NCI-H2029 (cell line): ENCODE data around the gene MYH16.
"Not testable (repeated sequence)": the region's sequence is repeated elsewhere in the genome, so short reads cannot be mapped to it uniquely, and the experiment has no call there.

ENCODE experiments used
- DNase-seq: peaks from one replicate; lab custom pipeline; 2025; lab: John Stamatoyannopoulos, UW

The MYH16 gene

GRCh38 chr7:99272476-99273045 lies at the start of gene MYH16:
MYH16 (plus strand) TSS chr7:99272839.
- DNase-seq = no peak

GRCh38 chr7:99224263-99224898 lies 48.3 kb upstream of the MYH16 start:
- DNase-seq = peak; percentile 39

- no peak for DNase-seq
Measured at GRCh38 chr7:99224899-99225265, 47.8 kb upstream of the MYH16 start.

DNA sequence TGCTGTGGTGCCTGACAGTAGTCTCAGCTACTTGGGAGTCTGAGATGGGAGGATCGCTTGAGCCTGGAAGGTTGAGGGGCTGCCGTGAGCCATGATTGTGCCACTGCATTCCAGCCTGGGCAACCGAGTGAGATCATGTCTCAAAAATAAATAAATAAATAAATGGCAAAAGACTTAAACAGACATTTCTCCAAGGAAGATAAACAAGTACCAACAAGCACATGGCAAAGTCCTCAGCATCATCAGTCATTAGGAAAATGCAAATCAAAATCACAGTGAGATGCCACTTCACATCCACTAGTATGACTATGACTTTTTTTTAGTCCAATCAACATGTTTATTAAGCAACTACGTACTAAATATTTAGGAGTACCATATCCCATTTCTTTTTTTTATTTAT lies 43.4 kb upstream of the MYH16 start:
- DNase-seq = no peak

GRCh38 chr7:99232082-99232770 lies 40.4 kb upstream of the MYH16 start:
- DNase-seq = no peak

GRCh38 chr7:99232955-99233354 lies 39.7 kb upstream of the MYH16 start:
- not testable (repeated sequence) for DNase-seq

GRCh38 chr7:99234185-99234584 lies 38.5 kb upstream of the MYH16 start:
- no peak for DNase-seq

DNA sequence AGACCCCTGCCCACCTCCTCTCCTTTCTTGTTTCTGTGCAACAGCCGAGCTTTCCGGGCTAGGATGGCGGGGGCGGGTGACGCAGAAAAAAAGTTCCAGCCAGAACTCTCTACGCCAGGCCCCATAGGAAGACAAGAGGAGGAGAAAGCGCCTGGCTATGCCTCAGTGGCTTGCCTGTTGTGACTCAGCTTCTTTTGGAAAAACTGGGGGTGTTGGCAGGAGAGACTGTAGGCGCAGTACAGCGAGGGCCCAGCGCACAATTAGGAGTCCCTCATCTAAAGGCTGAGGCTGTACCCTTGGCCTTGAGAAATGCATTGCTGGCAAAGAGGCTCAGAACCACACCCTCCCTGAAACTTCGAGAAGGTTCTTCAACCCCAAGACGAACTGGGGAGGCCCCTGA lies 36.7 kb upstream of the MYH16 start:
- DNase-seq = no peak

DNA sequence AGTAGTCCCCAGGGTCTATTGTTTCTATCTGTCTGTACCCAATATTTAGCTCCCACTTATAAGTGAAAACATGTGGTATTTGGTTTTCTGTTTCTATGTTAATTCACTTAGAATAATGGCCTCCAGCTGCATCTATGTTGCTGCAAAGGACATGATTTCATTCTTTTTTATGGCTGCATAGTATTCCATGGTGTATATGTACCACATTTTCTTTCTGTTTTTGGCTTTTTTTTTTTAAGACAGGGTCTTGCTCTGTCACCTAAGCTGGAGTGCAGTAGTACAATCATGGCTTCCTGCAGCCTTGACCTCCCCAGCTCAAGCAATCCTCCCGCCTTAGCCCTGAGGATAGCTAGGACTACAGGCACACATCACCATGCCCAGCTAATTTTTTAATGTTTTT lies 34.8 kb upstream of the MYH16 start:
- DNase-seq = not testable (repeated sequence)

DNA sequence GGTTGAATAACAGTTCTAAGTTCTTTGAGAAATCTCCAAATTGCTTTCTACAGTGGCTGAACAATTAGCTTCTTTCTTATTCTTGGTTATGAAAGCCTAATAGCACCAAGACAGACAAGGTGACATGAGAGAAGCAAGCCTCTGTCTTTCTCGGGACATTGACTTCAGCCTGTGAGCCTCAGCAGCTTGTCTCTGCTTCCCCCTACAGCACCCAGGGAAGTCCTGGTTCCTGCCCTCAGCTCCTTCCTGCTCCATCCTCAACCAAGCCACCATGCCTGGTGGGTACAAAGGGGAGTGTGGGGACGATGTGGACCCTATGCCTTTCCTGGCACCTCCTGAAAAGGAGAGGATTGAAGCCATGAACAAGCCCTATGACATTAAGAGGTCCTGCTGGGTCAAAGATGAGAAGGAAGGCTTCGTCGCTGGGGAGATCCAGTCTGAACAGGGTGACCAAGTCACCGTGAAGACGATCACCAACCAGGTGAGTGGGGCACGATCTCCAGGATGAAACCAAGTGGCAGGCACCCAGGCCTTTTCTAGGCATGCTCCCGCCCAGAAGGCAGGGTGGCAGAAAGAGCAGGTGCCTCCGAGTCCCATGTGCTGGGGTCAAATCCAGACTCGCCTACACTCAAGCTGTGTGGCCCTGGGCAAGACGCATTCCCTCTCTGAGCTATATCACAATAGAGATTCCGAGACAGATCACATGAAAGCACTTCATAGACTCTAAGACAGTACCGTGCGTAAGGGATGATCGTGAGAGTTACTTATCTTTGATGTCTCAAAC lies 33.9 kb upstream of the MYH16 start:
- DNase-seq = no peak

GRCh38 chr7:99242682-99243081 lies 30.0 kb upstream of the MYH16 start:
- DNase-seq = no peak

DNA sequence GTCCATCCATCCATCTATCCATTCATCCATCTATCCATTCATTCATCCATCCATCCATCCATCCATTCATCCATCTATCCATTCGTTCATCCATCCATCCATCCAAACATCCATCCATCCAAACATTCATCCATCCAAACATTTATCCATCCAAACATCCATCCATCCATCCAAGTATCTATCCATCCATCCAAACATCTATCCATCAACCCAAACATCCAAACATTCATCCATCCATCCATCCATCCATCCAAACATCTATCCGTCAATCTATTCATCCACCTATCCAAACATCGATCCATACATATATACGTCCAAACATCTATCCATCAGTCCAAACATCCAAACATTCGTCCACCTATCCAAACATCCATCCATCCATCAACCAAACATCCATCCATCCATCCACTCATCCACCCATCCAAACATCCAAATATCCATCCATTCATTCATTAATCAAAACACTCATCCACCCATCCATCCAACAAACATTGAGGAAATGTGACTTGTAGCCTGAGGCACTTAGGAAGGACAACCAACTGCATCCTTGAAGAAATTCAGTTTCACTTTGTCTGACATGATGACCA lies 28.8 kb upstream of the MYH16 start:
- DNase-seq = no peak

GRCh38 chr7:99244939-99245338 lies 27.7 kb upstream of the MYH16 start:
- DNase-seq = no peak

GRCh38 chr7:99248391-99249095 lies 24.1 kb upstream of the MYH16 start:
- DNase-seq = no peak

- no peak for DNase-seq
Measured at GRCh38 chr7:99249985-99250575, 22.6 kb upstream of the MYH16 start.

DNA sequence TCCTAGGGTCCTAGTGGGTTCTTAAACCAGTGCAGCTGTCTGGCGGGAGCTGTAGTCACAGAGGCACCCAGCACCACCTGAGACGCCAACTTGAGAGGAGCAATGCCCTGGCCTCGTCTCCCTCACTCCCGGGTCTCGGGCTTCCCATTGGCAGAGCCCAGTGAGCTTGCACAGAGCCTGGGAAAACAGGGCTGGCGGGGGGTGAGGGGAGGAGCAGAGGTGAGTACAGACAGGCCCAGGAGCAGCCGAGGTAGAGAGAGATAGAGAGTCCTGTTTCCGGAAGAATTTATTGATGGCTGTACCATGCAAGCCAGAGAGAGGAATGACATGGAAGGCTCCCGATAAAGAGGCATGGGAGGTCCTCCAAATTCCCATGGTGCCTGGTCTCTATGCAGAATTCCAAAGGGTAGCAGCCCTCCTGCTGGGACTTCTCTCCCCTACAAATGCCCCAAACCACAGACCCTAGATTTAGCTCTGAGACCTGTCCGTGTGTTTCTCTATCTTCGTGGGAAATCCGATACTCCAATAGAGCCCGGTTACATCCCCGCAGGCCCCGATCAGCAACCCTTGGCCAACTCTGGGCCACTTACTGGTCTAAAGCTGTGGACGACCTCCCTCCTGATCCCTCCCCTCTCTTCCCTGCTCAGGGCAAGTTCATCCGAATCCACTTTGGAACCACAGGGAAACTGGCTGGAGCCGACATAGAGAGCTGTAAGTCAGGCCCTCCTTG lies 20.3 kb upstream of the MYH16 start:
- DNase-seq = no peak

- no peak for DNase-seq
Measured at GRCh38 chr7:99253369-99253768, 19.3 kb upstream of the MYH16 start.

DNA sequence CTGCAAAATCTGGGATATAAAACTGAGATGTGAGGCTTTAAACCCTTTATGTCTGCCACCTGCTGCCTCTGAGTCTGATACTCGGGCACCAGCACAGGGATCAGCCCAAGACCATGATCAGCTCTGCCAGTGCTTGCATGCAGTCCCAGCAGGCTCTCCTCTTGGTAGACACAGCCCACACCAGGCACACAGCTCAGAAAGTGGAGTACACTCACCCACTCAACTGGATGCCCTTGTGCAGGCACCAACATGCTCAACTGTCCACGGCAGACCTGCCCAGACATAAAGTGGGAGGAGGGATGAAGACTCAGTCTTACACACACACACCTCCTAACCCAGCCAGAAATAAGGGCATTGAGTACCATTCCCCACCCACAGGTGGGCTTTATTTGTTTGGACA lies 18.2 kb upstream of the MYH16 start:
- no peak for DNase-seq

GRCh38 chr7:99255463-99255862 lies 17.2 kb upstream of the MYH16 start:
- DNase-seq = no peak

DNA sequence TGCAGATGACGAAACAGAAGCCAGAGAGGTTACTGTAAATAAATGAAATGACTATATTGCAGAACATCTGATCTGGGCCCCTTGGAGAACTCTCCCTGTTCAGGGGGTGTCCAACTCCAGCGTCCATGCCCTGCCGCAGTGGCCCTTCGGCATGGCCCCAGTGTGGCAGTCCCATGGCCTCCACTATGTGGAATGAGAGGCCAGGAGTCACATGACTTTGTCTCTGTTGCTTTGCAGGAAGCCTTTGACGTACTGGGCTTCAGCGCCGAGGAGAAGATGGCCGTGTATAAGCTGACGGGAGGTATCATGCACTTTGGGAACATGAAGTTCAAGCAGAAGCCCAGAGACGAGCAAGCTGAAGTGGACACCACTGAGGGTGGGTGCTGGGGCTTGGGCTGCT lies 15.6 kb upstream of the MYH16 start:
- DNase-seq = no peak

DNA sequence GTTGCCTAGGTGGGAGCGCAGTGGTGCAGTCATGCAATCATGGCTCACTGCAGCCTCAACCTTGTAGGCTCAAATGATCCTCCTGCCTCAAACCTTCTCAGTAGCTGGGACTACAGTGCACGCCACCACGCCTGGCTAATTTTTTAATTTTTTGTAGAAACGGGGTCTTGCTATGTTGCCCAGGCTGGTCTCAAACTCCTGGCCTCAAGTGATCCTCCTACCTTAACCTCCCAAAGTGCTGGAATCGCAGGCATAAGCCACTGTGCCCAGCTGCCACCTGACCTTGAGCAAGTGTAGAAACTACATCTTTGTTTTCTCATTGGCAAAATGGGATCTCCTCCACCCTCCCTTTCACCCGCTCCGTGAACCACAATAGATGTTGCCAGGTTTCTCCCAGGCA lies 15.0 kb upstream of the MYH16 start:
- DNase-seq = no peak
